ENCODE measurements around the gene PDE9A. TPM values are rescaled to one million over a fixed set of nuclear protein-coding genes. Genes with fewer than 3 reads are reported as not detected.
"Not testable (repeated sequence)": the region's sequence is repeated elsewhere in the genome, so short reads cannot be mapped to it uniquely, and the experiment has no call there.

Gene PDE9A
- polyA plus RNA-seq, 1 experiment = 0.14 TPM

DNA sequence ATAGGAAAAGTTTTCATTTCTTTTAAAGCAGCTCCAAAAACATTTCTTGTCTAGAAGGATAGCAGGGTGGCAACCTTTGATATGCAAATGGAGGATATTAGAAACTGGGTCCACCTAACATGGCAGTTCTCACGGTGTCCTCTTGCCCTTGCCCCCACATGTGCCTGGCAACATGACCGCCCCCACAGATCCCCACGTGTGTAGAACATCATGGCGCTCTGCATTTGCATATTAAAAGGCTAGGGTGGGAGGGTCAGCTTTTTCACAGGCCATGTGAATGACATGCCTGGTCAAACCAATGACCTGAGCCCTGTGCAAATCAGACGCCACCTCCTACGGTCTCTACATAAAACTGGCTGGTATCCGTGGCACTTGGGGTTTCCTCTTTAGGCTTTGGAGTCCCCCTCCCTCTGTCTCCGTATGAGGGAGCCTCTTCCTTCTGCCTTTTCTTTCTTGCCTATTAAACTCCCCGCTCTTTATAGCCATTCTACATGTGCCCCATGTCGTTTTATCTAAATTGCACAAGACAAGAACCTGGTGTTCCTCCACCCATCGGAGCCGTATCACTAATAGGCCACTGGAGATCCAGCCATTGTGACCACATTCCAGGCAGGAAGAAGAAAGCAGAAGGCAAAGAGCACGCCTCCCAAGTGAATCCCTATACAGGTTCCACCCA lies 154.7 kb downstream of the PDE9A start:
- no peak for TF ChIP-seq CTCF (IDR thresholded peaks at IDR 0.05; ENCODE audit: low read depth, low read length)
- POLR2A ChIA-PET = no interaction called here
- no peak overlapping the region for H3K4me3 ChIP-seq (ENCODE audit: low read depth, low read length)
- DNase-seq (ENCODE audit: low read depth, low spot score) = no peak
- H3K27me3 ChIP-seq (ENCODE audit: control insufficient read depth, insufficient read depth, low read length) = peaks cover 25% of the 10 kb centered on the region
- CTCF ChIA-PET = no interaction called here
- H3K9me3 ChIP-seq (ENCODE audit: control insufficient read depth, insufficient read depth, low read length) = no peaks in the 10 kb centered on the region
- no peak overlapping the region for H3K27ac ChIP-seq (ENCODE audit: low read depth, low read length)

DNA sequence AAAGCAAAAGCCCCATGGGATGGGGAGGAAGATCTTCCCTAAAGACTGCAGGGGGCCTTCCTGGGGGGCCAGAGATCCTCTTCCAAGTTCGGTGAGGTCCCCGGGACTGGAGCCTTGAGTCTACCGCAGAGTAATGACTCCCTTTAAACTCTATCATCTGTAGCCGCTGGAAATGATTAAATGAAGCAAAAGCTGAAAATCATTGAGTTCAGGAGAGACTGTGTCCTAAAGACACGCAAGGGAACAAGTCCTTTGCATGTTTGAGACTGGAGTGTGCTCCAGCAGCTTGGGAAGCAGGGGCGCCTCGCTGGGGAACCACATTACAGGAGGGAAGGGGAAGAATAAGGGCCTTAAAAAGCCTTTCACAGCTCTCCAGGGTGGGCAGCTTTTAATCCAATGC lies 155.8 kb downstream of the PDE9A start:
- POLR2A ChIA-PET = no interaction called here
- no peaks in the 10 kb centered on the region for H3K9me3 ChIP-seq (ENCODE audit: control insufficient read depth, insufficient read depth, low read length)
- DNase-seq (ENCODE audit: low read depth, low spot score) = no peak

DNA sequence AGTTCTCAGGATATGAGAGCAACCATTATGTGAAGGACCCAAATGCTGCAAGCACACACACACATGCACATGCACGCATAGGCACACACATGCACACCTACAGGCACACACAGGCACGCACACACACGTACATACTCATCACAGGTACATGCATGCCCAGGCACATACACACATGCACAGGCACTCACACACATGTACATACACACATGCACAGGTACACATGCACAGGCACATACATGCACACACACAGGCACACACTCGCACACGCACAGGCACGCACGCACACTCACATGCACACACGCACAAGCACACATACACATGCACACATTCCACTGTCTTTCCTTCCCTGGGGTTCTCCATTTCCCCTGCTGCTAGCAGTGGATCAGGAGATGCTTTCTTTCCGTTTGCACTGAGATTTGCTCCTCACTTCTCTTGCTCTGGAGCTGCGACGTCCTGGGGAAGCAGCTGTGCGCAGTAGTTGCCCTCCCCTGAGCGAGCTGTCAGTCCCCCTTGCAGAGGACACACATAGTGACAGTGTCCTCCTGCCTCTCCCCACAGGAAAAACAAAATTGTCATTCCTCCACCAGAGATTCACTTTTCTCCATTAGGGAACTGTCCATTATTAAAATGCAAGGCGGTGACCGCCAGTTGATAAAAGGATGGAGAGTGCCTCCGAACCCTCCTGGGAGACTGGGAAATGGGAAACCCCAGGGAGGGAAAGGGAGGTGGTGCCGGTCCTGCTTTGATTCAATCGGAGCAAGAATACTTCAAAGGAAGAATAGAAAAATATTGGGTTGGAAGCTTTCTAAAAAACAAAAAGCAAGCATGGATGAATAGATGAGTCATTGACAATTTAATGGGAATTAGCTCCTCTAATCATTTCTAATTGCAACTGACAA lies 156.4 kb downstream of the PDE9A start:
- POLR2A ChIA-PET = no interaction called here
- CTCF ChIA-PET = no interaction called here
- Histone ChIP-seq H3K4me3 (ENCODE audit: low read depth, low read length) (no peak overlapping the region), H3K9me3 (ENCODE audit: control insufficient read depth, insufficient read depth, low read length) (no peaks in the 10 kb centered on the region), H3K27ac (ENCODE audit: low read depth, low read length) (no peak overlapping the region), H3K27me3 (ENCODE audit: control insufficient read depth, insufficient read depth, low read length) (peaks cover 23% of the 10 kb centered on the region)
- TF ChIP-seq CTCF (IDR thresholded peaks at IDR 0.05; ENCODE audit: low read depth, low read length) = no peak
- DNase-seq (ENCODE audit: low read depth, low spot score) = no peak

More for the DNA sequence above, 155.8 kb downstream of the PDE9A start:
- CTCF ChIA-PET = no interaction called here
- H3K4me3 ChIP-seq (ENCODE audit: low read depth, low read length) = no peak overlapping the region
- H3K27ac ChIP-seq (ENCODE audit: low read depth, low read length) = no peak overlapping the region
- no peak for TF ChIP-seq CTCF (IDR thresholded peaks at IDR 0.05; ENCODE audit: low read depth, low read length)
- H3K27me3 ChIP-seq (ENCODE audit: control insufficient read depth, insufficient read depth, low read length) = peaks cover 23% of the 10 kb centered on the region

DNA sequence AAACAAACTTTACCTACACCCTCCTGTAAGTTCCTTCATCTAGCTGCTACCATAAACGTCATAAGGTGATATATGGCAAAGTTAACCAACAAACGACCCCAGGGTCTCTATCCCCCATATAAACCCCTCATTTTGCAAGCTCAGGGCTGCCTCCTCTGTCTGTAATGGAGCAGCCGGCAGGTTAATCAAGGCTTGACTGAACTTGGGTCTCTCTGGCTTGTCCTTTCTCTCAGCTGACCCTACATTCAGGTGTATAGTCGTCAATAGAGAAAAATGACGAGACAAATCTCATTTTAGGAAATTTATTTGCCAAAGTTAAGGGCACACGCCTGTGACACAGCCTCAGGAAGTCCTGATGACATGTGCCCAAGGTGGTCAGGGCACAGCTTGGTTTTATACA lies 158.5 kb downstream of the PDE9A start:
- Histone ChIP-seq H3K27me3 (ENCODE audit: control insufficient read depth, insufficient read depth, low read length) (peaks cover 18% of the 10 kb centered on the region), H3K9me3 (ENCODE audit: control insufficient read depth, insufficient read depth, low read length) (no peaks in the 10 kb centered on the region), H3K4me3 (ENCODE audit: low read depth, low read length) (no peak overlapping the region), H3K27ac (ENCODE audit: low read depth, low read length) (no peak overlapping the region)
- no peak for DNase-seq (ENCODE audit: low read depth, low spot score)
- TF ChIP-seq CTCF (IDR thresholded peaks at IDR 0.05; ENCODE audit: low read depth, low read length) = no peak
- CTCF ChIA-PET = no interaction called here
- POLR2A ChIA-PET = no interaction called here

DNA sequence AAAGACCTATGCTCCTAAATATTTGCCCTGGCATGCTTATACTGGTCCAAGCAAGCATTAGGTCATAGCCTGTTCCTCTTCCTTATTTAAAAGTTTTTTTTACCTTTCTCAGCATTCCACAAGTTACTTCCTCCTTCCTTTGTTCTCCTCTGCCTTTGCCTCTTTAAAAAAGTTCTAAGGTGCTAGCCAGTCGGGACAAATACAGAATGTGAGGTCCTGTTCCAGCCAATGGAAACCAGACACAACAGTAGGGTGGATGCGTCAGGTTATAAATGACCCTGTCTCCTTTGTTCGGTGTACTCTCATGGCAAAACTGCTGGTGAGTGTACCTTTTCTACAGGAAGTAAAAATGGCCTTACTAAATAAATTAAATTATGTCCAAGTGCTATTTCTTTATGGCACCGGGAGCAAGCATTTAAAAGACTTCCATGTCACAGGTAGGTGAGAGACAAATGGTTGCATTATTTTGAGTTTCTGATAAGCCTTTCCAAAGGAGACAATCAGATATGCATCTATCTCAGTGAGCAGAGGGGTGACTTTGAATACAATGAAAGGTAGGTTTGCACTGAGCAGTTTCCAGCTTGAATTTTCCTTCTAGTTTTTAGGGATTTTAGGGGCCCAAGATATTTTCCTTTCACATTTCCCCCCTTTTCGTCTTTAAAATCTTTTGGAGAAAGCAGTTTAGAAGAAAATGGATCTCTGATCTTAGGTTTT lies 159.3 kb downstream of the PDE9A start:
- H3K4me3 ChIP-seq (ENCODE audit: low read depth, low read length); H3K27ac ChIP-seq (ENCODE audit: low read depth, low read length); CTCF ChIA-PET; H3K9me3 ChIP-seq (ENCODE audit: control insufficient read depth, insufficient read depth, low read length); POLR2A ChIA-PET; DNase-seq (ENCODE audit: low read depth, low spot score): not testable (repeated sequence)
- H3K27me3 ChIP-seq (ENCODE audit: control insufficient read depth, insufficient read depth, low read length) = peaks cover 16% of the 10 kb centered on the region
